ENCODE data around the gene GRM4. TPM values are rescaled to one million over a fixed set of nuclear protein-coding genes. Genes with fewer than 3 reads are reported as not detected.

Gene GRM4
- total and polyA plus RNA-seq, 9 of the 15 experiments (the other 6 are each of a cell fraction or from before 2014, with no cell fraction given), result 0.18 TPM; not detected in 8

DNA sequence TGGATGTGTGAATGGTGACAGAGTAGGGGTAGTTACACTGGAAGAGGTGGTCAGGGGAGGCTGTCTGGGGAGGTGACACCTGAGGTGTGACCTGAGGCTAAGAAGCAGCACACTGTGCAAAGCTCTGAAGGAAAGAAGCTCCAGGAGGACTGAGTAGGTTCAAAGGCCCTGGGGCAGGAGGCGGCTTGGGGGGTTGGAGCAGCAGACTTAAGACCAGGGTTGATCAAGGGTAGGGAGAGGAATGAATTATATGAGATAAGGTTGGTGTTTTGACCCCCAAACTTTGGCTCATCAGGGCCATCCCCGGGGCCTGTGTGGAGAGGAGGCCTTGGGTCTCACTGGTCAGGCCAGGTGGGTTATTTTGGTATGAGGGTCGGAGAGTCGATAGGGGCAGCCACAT is 166.1 kb downstream of the GRM4 start:
- DNase-seq (ENCODE audit: extremely low read depth in 1 of 4, low spot score in 3 of 4) (no peak), FAIRE-seq (no peak), ATAC-seq (no peak)
- WGBS (ENCODE audit: insufficient coverage, low coverage, missing lambda C conversion rate), result 1% methylated on average over 4 of the region's 4 CpGs
- Histone ChIP-seq H3K36me3 (ENCODE audit: control insufficient read depth, insufficient read depth, low read length) (no peaks in the 10 kb centered on the region), H3K9me3 (replicated peaks; ENCODE audit: control insufficient read depth, insufficient read depth, low read depth, low read length) (no peaks in the 10 kb centered on the region), H3K4me1 (replicated peaks in 1 of 2; ENCODE audit: control insufficient read depth in 2 of 2, insufficient read depth in 2 of 2, low read length in 2 of 2) (peaks cover 0 to 11% of the 10 kb centered on the region in 2 experiments; a peak in 2 of 5 replicates), H3K27me3 (ENCODE audit: control insufficient read depth in 2 of 2, insufficient read depth in 2 of 2, low read length in 2 of 2) (peaks cover 36 to 82% of the 10 kb centered on the region in 2 experiments), H3K9me1 (ENCODE audit: control insufficient read depth, insufficient read depth, low read length) (no peaks in the 10 kb centered on the region), H3K9ac (ENCODE audit: insufficient read depth in 1 of 2, low read depth in 2 of 2, low read length in 2 of 2) (no peak overlapping the region), H3K4me3 (no peak overlapping the region), H3K4me2 (ENCODE audit: insufficient read depth, low read length) (no peak overlapping the region), H3K27ac (ENCODE audit: extremely low read depth, low read depth, low read length) (no peak overlapping the region), H3K79me2 (ENCODE audit: control insufficient read depth, insufficient read depth, low read length) (no peaks in the 10 kb centered on the region), H4K20me1 (replicated peaks; ENCODE audit: control insufficient read depth, insufficient read depth, low read length) (peaks cover 21% of the 10 kb centered on the region), H2AFZ (ENCODE audit: low read depth, low read length) (no peak overlapping the region)
- in situ Hi-C loops (cut with MboI) (no loop called here), intact Hi-C loops (cut with micrococcal nuclease) (loop anchor here (10.0 kb wide), 1 partner anchor 175 kb away; no protein-coding TSS in a partner anchor)
- TF ChIP-seq TCF7L2 (IDR thresholded peaks at IDR 0.05; ENCODE audit: low read depth, low read length) (no peak), ZNF444 (CRISPR knock-in tag; IDR thresholded peaks at IDR 0.05) (no peak), FOXK2 (conservative IDR thresholded peaks at IDR 0.05 in 1 of 2, IDR thresholded peaks at IDR 0.05 in 1 of 2; ENCODE audit: low read depth in 2 of 2) (no peak), ELF1 (tag; IDR thresholded peaks at IDR 0.05) (no peak), KAT8 (IDR thresholded peaks at IDR 0.05; ENCODE audit: low read depth) (no peak), ZKSCAN3 (CRISPR knock-in tag; IDR thresholded peaks at IDR 0.05) (no peak), ZFX (CRISPR knock-in tag; IDR thresholded peaks at IDR 0.05) (no peak)
- TF ChIP-seq, protein P1, sequence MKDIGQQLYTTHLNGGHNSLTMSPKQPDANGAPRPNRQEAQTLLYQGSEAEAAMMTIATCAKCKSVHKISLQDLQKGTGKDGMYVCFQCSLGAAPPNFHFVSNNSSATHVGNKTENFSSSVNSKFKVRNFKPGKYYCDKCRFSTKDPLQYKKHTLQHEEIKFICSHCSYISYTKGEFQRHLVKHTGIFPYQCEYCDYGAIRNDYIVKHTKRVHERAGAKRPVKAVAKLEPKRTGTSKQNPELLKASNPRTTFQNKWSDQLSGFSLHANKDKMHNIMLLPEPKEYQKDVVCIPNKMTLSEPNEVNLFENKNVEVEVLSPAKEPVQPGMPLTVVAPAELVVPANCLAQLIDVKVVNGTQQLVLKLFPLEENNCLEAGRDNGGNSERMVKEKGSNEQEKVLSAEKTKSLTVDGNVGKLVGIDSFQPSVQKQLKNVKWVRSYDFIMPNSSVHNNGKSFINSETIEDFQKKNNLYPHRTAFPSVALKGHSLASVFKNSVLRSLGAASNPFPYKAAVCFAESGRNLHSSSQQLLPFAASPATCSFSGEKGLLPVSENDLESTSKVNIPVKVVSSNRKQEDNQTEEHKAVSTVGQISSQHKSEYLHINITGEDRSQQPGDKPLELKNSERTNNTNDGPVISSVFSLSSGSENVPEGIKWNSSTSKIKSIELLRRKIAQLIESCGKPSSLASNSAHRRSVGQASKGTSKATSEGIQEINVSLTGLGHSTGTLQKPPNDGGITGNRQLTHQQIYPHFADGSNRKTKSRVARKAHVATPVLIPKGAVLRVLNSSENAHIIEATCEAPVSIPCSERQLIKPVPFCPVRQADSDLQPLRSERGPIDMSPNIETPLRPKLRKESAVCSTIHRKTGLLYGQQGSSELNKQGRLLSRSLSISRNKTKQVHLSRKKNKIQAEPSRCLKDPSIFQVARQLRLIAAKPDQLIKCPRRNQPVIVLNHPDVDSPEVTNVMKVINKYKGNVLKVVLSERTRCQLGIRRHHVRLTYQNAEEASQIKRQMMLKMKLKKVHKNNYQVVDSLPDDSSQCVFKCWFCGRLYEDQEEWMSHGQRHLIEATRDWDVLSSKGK (CRISPR knock-in tag; IDR thresholded peaks at IDR 0.05), result no peak
- POLR2A ChIA-PET, result interaction anchor here (0.6 to 1.3 kb wide), 5 partner anchors 10 to 59 kb away, joined by 3 to 4 read pairs (median 3); no protein-coding TSS in a partner anchor
- BruUV-seq (replicated peaks), result no TSS peak
- CTCF ChIA-PET (ENCODE audit: low intra/inter-chr PET ratio), result no interaction called here
